Trophoblast cell (in vitro differentiated cells and primary cell): ENCODE measurements around the gene SLITRK3.

Source experiments
- DNase-seq, 2 donors: peaks; one replicate each; pipeline ENCODE4 v3.0.0-alpha.2; 2016
- H2AFZ ChIP-seq: 2 replicates; pipeline ENCODE4 v1.6.1; 2013; ENCODE audit warnings: low read length, moderate library complexity, mild to moderate bottlenecking; ENCODE audit not compliant: insufficient read depth, poor library complexity
- H2AK5ac ChIP-seq: 2 replicates; pipeline ENCODE4 v1.6.1; 2013; ENCODE audit warnings: mild to moderate bottlenecking, low read length
- H2BK120ac ChIP-seq: 2 replicates; pipeline ENCODE4 v1.6.1; 2013; ENCODE audit warnings: low read length, mild to moderate bottlenecking, moderate library complexity; ENCODE audit not compliant: insufficient read depth, poor library complexity
- H2BK12ac ChIP-seq: 2 replicates; pipeline ENCODE4 v1.6.1; 2013; ENCODE audit warnings: mild to moderate bottlenecking, low read length, moderate library complexity
- H2BK5ac ChIP-seq: 2 replicates; pipeline ENCODE4 v1.6.1; 2013; ENCODE audit warnings: low read length, low read depth, moderate library complexity, mild to moderate bottlenecking; ENCODE audit not compliant: poor library complexity
- H3K14ac ChIP-seq: 2 replicates; pipeline ENCODE4 v1.6.1; 2013; ENCODE audit warnings: mild to moderate bottlenecking, low read length
- H3K18ac ChIP-seq: 2 replicates; pipeline ENCODE4 v1.6.1; 2013; ENCODE audit warnings: mild to moderate bottlenecking, low read length
- H3K23ac ChIP-seq: 2 replicates; pipeline ENCODE4 v1.6.1; 2013; ENCODE audit warnings: low read length
- H3K27ac ChIP-seq: 2 replicates; pipeline ENCODE4 v1.5.1; 2013; ENCODE audit warnings: low read depth, mild to moderate bottlenecking, inconsistent platforms, low read length, moderate library complexity
- H3K27me3 ChIP-seq: 2 replicates; pipeline ENCODE4 v1.6.1; 2013; ENCODE audit warnings: inconsistent platforms, mild to moderate bottlenecking, low read length, moderate library complexity; ENCODE audit not compliant: insufficient read depth
- H3K36me3 ChIP-seq, 2 experiments: 1 replicate in 1 of 2; 2 replicates in 1 of 2; pipeline ENCODE4 v1.6.1; 2013; ENCODE audit warnings: low read length in 2 of 2, mild to moderate bottlenecking in 2 of 2, moderate library complexity in 1 of 2; ENCODE audit not compliant: insufficient read depth in 2 of 2, control insufficient read depth in 1 of 2
- H3K4ac ChIP-seq: 2 replicates; pipeline ENCODE4 v1.6.1; 2013; ENCODE audit warnings: low read depth, mild to moderate bottlenecking, low read length, moderate library complexity
- H3K4me1 ChIP-seq, 2 experiments: 1 replicate in 1 of 2; 2 replicates in 1 of 2; pipeline ENCODE4 v1.6.1; 2013; ENCODE audit warnings: low read length in 2 of 2, mild to moderate bottlenecking in 2 of 2, moderate library complexity in 1 of 2; ENCODE audit not compliant: insufficient read depth in 2 of 2, control insufficient read depth in 1 of 2
- H3K4me2 ChIP-seq: 2 replicates; pipeline ENCODE4 v1.6.1; 2013; ENCODE audit warnings: inconsistent platforms, mild to moderate bottlenecking, low read length, moderate library complexity
- H3K4me3 ChIP-seq: 2 replicates; pipeline ENCODE4 v1.5.1; 2013; ENCODE audit warnings: mild to moderate bottlenecking, low read depth, low read length, inconsistent platforms
- H3K79me1 ChIP-seq: one replicate; pipeline ENCODE4 v1.6.1; 2013; ENCODE audit warnings: low read length
- H3K79me2 ChIP-seq: 2 replicates; pipeline ENCODE4 v1.6.1; 2013; ENCODE audit warnings: low read length, mild to moderate bottlenecking; ENCODE audit not compliant: control insufficient read depth, insufficient read depth, poor library complexity
- H3K9ac ChIP-seq: 2 replicates; pipeline ENCODE4 v1.6.1; 2013; ENCODE audit warnings: mild to moderate bottlenecking, low read length
- H3K9me3 ChIP-seq: 2 replicates; pipeline ENCODE4 v1.6.1; 2013; ENCODE audit warnings: low read depth, mild to moderate bottlenecking, control low read depth, inconsistent platforms, low read length; ENCODE audit not compliant: insufficient read depth
- H4K12ac ChIP-seq: 2 replicates; pipeline ENCODE4 v1.6.1; 2013; ENCODE audit warnings: low read depth, mild to moderate bottlenecking, low read length, moderate library complexity
- H4K8ac ChIP-seq: 2 replicates; pipeline ENCODE4 v1.6.1; 2013; ENCODE audit warnings: low read depth, mild to moderate bottlenecking, low read length, moderate library complexity
- H4K91ac ChIP-seq: one replicate; pipeline ENCODE4 v1.6.1; 2013; ENCODE audit warnings: low read depth, mild to moderate bottlenecking, low read length, moderate library complexity
- WGBS: extraction: QIAGEN DNeasy Blood & Tissue Kit; methylation state at CpG from one replicate; pipeline ENCODE4 v1.1.7; 2013; ENCODE audit warnings: missing lambda C conversion rate; ENCODE audit not compliant: insufficient read length, insufficient coverage; ENCODE audit errors: extremely low coverage; 5-methylcytosine and 5-hydroxymethylcytosine counted together

Gene SLITRK3

GRCh38 chr3:165217739-165218138, 21.6 kb upstream of the SLITRK3 start:
- H2BK5ac ChIP-seq, result no peak overlapping the region
- no peak overlapping the region for H3K18ac ChIP-seq
- H2BK120ac ChIP-seq, result no peak overlapping the region
- no peaks in the 10 kb centered on the region for H3K36me3 ChIP-seq
- no peak overlapping the region for H3K27ac ChIP-seq
- WGBS, result no CpG with 5 or more reads among the region's 2 CpGs
- H3K4me1 ChIP-seq, result no peaks in the 10 kb centered on the region
- no peaks in the 10 kb centered on the region for H3K79me1 ChIP-seq
- H2AFZ ChIP-seq, result no peak overlapping the region
- H4K91ac ChIP-seq, result no peak overlapping the region
- no peak for DNase-seq
- no peaks in the 10 kb centered on the region for H3K9me3 ChIP-seq
- H3K23ac ChIP-seq, result no peak overlapping the region
- H3K27me3 ChIP-seq, result no peaks in the 10 kb centered on the region
- no peak overlapping the region for H3K4ac ChIP-seq
- H3K4me3 ChIP-seq, result no peak overlapping the region
- H3K4me2 ChIP-seq, result no peak overlapping the region
- no peak overlapping the region for H4K12ac ChIP-seq
- no peak overlapping the region for H2BK12ac ChIP-seq
- no peak overlapping the region for H3K14ac ChIP-seq
- no peaks in the 10 kb centered on the region for H3K79me2 ChIP-seq
- H3K9ac ChIP-seq, result no peak overlapping the region
- no peak overlapping the region for H2AK5ac ChIP-seq
- H4K8ac ChIP-seq, result no peak overlapping the region

- H2BK120ac ChIP-seq, result no peak overlapping the region
- no peak overlapping the region for H3K4me2 ChIP-seq
- no peaks in the 10 kb centered on the region for H3K9me3 ChIP-seq
- WGBS, result no CpG with 5 or more reads among the region's 1 CpG
- no peak overlapping the region for H4K8ac ChIP-seq
- no peak overlapping the region for H2AK5ac ChIP-seq
- H3K4me1 ChIP-seq, result no peaks in the 10 kb centered on the region
- no peak overlapping the region for H3K23ac ChIP-seq
- no peak overlapping the region for H3K4me3 ChIP-seq
- H3K36me3 ChIP-seq, result no peaks in the 10 kb centered on the region
- H3K27ac ChIP-seq, result no peak overlapping the region
- H2AFZ ChIP-seq, result no peak overlapping the region
- H3K79me1 ChIP-seq, result no peaks in the 10 kb centered on the region
- no peaks in the 10 kb centered on the region for H3K27me3 ChIP-seq
- H2BK5ac ChIP-seq, result no peak overlapping the region
- H3K79me2 ChIP-seq, result no peaks in the 10 kb centered on the region
- H4K91ac ChIP-seq, result no peak overlapping the region
- DNase-seq, result no peak
- no peak overlapping the region for H3K9ac ChIP-seq
- no peak overlapping the region for H3K18ac ChIP-seq
- H3K4ac ChIP-seq, result no peak overlapping the region
- H2BK12ac ChIP-seq, result no peak overlapping the region
- H3K14ac ChIP-seq, result no peak overlapping the region
- no peak overlapping the region for H4K12ac ChIP-seq
Observed at GRCh38 chr3:165212580-165212979, 16.4 kb upstream of the SLITRK3 start.

- no peak overlapping the region for H3K14ac ChIP-seq
- no CpG with 5 or more reads among the region's 4 CpGs for WGBS
- H3K9ac ChIP-seq, result no peak overlapping the region
- no peak overlapping the region for H3K23ac ChIP-seq
- no peaks in the 10 kb centered on the region for H3K4me1 ChIP-seq
- no peak overlapping the region for H3K18ac ChIP-seq
- H2BK120ac ChIP-seq, result no peak overlapping the region
- H2BK12ac ChIP-seq, result no peak overlapping the region
- no peak overlapping the region for H2AK5ac ChIP-seq
- no peaks in the 10 kb centered on the region for H3K36me3 ChIP-seq
- H2AFZ ChIP-seq, result no peak overlapping the region
- H3K4ac ChIP-seq, result no peak overlapping the region
- no peak overlapping the region for H3K4me2 ChIP-seq
- DNase-seq, result no peak
- H4K8ac ChIP-seq, result no peak overlapping the region
- no peak overlapping the region for H4K12ac ChIP-seq
- H3K27ac ChIP-seq, result no peak overlapping the region
- H3K4me3 ChIP-seq, result no peak overlapping the region
- no peaks in the 10 kb centered on the region for H3K79me1 ChIP-seq
- H2BK5ac ChIP-seq, result no peak overlapping the region
- H3K27me3 ChIP-seq, result no peaks in the 10 kb centered on the region
- no peaks in the 10 kb centered on the region for H3K79me2 ChIP-seq
- no peaks in the 10 kb centered on the region for H3K9me3 ChIP-seq
- no peak overlapping the region for H4K91ac ChIP-seq
Observed at GRCh38 chr3:165211721-165212120, 15.5 kb upstream of the SLITRK3 start.

- no peak overlapping the region for H3K23ac ChIP-seq
- no peak overlapping the region for H3K27ac ChIP-seq
- no peaks in the 10 kb centered on the region for H3K36me3 ChIP-seq
- no peaks in the 10 kb centered on the region for H3K4me1 ChIP-seq
- no peaks in the 10 kb centered on the region for H3K27me3 ChIP-seq
- H4K12ac ChIP-seq, result no peak overlapping the region
- H4K8ac ChIP-seq, result no peak overlapping the region
- H3K4me3 ChIP-seq, result no peak overlapping the region
- WGBS, result no CpG with 5 or more reads among the region's 3 CpGs
- no peaks in the 10 kb centered on the region for H3K9me3 ChIP-seq
- no peak overlapping the region for H2AK5ac ChIP-seq
- H3K18ac ChIP-seq, result no peak overlapping the region
- H2BK120ac ChIP-seq, result no peak overlapping the region
- no peak overlapping the region for H2BK12ac ChIP-seq
- no peak overlapping the region for H2AFZ ChIP-seq
- no peak overlapping the region for H3K9ac ChIP-seq
- no peak overlapping the region for H4K91ac ChIP-seq
- H3K4ac ChIP-seq, result no peak overlapping the region
- H3K14ac ChIP-seq, result no peak overlapping the region
- H3K4me2 ChIP-seq, result no peak overlapping the region
- no peak for DNase-seq
- no peaks in the 10 kb centered on the region for H3K79me1 ChIP-seq
- no peaks in the 10 kb centered on the region for H3K79me2 ChIP-seq
- H2BK5ac ChIP-seq, result no peak overlapping the region
Observed at GRCh38 chr3:165210727-165211126, 14.5 kb upstream of the SLITRK3 start.
